Globus pallidus (tissue), 1 donor: ENCODE data around the gene AGBL1.
"Not testable (repeated sequence)": the region's sequence is repeated elsewhere in the genome, so short reads cannot be mapped to it uniquely, and the experiment has no call there.

Experiments
- DNase-seq: peaks from one replicate; pipeline ENCODE4 v3.0.0-alpha.2; 2015; ENCODE audit warnings: low spot score

Gene AGBL1

DNA sequence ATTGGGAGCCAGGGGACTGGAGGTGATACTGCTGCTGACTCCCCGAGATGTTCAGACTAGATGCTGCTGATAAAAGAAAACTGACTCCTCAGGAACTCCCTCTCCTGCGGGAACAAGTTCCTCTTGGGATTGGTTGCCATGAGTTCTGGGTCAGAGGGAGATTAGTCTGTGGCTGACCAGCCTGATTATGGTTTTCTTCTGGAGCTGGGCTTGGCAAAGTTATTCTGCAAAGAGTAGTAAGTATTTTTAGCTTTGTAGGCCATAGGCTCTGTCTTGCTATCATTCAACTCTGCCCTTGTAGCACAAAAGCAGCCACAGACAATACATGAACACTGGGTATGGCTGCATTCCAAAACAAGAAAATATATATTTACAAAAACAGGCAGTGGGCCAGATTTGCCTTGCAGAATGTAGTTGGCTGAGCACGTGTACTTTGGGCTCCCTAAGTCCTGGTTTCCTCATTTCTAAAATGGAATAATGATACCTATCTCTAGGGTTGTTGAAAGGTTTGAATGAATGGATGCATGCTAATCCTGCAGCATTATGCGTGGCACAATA, 796.8 kb downstream of the AGBL1 start:
- no peak for DNase-seq

DNA sequence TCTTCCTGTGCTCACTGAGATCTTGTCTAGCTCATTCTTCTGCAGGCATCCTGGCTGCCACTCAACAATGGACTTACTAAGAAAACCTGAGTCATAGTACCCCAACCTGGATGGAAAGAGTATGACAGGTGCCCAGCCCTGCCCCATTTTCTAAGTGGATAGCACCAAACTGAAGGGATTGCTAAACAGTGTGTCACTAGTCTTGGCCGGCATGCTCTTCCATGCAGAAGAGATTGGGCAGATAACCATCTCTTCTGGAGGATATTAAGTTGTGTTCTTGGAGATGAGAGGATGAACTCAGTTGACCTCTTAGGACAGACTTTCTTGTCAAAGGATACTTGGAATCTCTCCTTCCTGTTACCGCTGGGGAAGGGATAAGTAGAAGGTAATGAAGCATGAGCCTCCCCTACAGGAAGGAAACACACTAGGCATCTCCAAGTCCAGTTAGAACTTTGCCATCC, 797.5 kb downstream of the AGBL1 start:
- no peak for DNase-seq

DNA sequence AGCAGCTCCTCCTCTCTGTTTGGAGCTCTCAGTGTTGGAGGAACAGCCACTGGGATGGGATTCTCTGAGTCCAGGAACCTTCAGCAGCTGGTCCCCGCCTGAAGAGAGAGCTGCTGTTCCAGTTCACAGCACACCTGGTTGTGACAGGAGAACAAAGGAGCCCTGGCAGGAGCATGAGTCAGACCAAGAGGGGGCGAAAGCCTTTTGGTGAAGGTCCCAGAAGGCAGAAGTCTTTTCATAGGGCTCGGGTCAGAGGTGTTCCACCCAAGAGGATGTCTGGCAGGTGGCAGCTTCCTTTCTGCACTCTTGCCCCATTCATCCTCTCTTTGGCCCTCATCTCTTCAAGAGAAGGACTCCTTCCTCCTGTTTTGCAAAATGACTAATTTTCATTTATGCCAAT, 799.2 kb downstream of the AGBL1 start:
- DNase-seq: not testable (repeated sequence)

DNA sequence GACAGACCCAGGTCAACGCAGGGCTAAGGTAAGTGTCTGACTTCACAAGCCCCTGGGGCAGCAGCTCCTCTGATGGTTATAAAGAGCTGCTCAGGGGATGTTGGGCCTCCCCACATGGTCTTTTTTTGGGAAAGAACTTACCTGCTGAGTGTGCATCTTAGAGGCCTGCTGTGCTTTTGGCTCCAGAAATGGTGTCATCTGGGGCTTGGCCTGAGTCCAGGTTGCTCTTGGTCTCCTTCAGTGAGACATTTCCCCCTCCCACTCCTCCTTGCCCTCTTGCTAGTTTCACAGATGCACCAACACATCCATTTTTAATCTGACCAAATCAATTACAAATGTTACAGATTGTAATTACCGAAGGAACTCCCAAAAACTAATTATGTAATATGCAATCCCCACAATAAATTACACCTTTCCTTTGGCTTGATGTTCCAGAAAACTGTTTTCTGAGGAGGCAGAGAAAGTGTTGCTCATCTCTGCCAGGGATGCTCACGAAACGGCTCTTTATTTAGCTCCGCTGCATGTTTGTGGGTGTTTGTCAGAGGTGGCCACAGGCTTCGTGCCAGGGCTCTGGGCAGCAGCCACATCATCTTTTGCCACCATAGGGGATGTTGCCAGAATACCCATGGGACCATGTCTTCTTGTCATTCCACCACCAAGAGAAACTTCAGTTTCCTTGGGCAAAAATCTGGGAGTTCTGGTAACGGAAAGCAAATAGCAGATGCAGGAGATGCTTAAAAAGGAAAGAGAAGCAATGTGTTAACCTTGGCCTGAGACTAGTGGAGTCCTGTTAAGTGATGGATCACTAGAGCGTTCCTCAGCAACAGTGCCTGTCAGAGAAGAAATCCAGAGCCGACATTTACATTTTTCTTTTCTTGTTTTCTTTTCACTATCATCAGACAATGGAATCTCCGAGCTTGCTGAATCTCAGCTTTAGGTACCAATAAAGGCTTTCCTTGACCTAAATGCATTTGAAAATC, 799.9 kb downstream of the AGBL1 start:
- DNase-seq: no peak

DNA sequence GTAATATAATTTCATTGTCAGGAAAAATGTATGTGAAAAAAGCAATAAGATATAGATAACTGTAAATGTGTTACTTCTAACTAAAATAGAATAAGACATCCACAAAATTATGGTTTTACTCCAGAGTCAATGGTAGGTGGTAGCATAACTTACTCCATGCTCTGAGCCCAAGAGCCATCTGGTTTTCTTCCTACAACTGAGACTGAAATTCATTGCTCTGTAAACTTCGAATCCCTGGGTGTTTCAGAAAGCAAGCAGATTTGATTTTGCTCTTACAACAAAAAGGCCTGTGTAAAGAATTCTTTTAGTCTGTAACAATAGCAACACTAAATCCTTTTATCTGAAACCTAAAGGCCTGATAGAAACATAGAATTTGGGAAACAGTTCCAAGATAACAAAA, 805.9 kb downstream of the AGBL1 start:
- no peak for DNase-seq

DNA sequence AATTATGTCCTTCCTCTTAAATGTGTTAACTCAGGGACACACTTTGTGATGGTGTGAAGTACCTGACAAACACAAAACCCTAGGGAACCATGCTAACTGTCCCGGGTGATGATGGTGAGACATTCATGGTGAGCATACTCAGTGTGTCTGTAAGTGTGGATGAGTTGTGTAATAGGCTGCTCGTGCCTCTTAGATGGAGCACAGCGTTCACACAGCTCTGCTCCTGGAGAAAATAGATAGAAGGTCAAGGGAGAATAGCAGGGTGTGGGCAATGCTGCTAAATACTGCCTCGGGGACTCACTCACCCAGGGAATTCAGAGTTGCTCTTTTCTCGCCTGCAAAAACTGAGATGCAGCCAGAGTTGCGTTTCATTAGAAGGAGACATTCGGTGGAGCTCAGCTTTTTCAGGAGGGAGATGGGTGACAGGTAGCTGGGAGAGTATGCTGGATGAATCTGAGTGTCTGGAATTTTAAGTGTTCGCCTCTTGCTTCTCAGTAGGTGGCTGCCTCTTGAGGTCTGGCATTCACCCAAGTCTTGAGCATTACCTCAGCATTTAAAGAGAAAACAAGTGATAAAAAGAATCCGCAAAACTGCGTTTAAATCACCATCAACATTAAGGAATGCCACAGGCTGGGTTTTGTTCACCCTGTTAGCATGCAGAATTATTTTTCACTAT, 813.2 kb downstream of the AGBL1 start:
- DNase-seq: no peak

DNA sequence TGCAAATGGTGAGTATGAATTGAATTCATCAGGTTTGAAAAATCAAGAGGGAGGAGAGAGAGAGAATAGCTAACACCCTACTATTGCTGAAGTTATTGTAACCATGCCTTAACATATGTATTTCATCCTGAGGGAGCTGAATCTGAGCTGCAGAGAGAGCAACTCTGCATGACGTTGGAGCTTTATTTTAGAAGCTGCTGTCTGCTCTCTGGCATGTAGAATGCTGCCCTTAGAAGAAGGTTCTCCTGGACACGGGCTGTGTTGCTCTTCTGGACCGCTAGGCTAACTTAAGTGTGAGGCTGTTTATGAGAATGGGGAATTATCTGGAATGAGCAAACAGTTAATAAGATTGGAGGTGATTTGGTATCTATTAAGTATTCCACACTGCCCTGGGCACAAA, 814.6 kb downstream of the AGBL1 start:
- DNase-seq: no peak

DNA sequence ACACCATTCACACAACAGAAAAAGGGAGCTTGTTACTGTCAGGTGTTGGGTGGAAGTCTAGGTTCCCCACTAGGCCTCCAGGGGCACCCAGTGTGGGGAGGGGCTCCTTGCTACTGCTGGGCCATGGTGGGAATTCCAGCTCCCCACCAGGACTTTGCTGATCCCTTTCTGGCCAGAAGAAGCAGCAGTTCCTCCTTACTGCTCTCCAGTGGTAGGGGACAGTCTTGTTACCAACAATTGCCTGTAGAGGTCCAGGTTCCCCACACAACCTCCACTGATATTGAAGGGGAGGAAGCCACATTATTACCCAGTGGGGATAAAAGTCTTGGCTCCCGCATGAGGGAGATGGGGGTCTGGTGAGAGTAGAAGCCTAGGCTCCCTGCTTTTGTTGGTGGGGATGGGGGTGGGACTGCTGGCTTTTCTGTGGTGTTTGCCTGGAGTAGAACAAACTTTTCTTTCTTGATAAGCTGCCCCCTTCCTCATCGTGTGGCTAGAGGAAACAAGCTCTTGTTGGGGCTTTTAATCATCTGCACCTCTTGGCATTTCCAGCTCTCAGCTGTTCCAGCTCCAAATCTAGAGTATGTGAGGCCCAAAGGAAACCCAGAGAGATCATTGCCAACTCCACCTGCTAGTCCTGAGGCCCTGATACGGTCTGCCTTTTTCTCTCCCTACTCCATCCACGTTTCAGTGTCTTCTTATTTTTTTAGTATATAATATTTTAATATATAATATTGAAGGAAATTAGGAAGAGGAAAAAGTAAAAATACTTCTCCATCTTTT, 824.2 kb downstream of the AGBL1 start:
- no peak for DNase-seq

DNA sequence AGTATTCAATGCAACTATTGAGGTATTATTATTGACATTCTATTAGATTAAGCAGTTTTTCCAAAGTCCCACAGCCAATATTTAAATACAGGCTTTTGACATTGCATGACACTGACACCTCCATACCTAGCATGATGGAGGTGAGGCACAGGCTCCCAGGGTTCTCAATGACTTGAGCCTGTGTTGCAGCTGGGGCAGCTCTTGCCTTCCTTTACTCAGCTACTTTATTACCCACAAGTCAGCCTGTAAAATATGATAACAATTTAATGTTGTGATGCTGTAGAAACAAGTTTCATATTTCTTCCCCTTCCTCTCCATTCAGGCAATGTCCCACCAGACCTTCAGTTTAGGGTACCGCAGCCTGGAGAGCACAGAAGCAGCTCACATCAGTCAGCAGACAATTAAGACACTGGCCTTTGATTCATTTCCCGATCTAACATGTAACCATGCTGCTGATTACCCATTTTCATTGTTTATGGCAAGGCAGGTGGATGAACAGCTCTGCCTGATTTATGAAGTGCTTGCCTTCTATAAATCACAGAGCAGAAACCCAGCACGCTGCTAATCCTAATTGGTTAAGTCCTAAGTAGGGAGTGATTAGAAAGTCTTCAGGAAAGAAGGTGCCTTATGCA, 826.1 kb downstream of the AGBL1 start:
- DNase-seq: no peak

DNA sequence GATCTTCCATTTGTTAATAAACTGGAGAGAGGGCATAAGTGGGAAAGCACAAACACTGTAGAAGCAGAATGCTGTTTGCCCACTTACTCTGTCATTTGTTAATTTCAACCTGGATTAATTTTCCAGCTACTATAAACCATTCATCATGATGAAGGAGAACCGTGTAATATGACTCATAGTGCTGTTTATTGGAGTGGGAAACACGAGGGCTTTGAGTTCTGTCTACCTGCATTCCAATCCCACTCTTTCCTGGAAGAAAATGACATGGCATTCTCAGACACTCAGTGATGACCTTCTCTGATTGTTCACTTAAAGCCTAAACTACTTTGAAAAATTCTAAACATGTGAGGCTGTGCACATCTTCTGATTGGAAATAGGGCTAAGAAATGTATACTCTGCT, 826.7 kb downstream of the AGBL1 start:
- no peak for DNase-seq

DNA sequence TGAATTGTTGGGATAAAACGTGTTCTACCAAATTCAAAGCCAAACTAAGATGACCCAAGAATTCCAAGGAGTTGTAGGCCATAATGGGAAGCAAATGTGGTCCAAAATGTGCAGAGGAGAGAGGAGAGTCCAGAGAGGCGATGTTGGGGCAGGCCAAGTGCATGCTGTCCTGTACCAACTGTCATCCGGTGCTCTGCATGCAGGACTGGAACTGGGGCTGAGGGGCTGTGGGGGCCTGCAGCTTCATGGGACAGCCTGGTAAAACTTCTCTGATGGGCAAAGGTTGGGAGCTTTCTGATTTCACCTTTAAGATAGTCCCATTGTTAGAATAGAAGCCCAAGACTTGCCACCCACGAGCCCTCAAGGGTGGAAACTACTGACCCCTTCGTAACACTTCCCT, 831.4 kb downstream of the AGBL1 start:
- no peak for DNase-seq

DNA sequence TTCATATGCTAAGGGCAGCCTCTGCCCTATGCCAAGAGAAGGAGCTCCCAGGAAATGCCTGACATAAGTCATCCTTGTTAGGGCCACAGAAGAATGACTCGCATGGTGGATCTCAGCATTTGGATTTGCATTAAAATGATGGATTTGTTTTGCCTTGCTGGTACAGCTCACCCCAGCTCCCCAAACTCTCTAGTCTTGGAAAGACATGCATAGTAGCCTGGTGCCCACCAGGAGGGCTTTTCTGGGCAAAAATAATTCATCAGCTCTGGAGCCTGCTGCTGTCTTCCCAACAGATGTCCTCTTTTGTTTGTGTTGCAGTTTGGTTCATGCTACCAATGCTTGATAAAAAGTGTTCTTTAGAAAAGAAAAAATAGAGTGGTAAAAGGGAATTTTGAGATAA, 833.0 kb downstream of the AGBL1 start:
- no peak for DNase-seq

DNA sequence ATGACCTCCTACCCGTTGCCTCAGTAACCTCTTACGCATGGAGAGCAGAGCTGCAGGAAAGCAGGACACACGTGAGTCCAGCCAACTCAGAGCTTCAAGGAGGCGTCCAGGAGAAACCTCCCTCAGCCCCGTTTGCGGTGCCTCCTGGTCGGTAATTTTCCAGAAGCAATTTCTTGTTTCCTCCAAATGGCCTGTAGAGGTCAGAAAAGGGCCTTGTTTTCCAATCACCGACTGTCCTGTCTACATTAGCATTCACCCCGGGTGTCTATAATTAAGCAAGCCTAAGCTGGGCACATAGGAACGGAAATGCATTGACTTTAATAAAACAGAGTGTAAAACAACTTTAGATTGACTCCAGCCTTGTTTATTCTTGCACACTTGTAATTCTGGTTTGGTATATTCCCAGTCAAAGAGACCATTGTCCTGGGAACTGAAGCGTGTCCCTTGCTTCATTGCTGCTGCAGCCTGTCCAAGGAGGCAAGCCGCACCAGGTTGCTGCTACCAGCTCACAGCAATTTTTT, 836.2 kb downstream of the AGBL1 start:
- peak; percentile 93 for DNase-seq

DNA sequence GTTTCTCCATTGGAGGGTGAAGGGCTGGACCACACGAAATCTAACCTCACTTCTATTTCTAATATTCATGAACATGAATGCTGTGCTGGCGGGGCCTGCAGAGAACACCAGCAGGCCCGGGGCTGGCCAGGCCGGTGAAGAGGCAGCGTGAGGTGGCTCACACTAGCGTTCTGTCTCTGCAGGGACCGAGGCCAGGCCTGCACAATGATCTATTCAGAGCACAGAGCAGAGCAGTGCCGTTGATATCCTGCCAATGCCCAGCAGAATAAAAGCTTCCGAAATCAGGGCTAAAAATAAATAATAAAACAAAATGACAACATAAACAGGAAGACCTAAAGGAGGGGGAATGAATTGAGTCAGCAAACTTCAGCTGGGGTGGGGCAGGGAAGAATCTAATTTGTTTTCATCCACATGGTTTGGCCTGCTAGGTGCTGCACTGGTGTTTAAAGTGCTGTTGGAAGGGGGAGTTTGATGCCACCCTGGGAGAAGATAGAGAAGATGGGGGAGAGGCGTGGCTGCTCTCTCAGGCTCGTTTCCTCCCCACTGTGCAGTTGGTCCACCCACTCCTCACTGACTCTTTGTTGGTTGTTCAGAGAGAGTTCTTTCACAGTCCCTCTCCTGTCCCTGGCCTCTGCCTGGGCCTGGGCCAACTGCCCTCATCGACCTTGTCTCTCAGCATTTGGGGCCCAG, 837.1 kb downstream of the AGBL1 start:
- DNase-seq: peak; percentile 98

DNA sequence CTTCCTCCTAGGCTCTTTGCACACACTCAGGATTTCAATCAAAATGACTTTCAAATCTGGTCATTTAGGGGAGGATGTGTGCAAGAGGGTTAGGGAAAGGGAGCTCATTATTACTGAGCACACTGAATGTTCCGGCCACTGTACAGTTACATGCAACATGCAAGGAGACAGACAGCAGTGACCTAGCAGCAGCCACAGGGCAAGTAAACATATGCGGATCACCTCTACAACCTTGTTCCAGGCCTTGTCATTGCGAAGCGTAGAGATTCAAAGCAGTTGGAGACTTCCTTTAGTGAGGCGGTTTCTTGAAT, 837.6 kb downstream of the AGBL1 start:
- DNase-seq: no peak

DNA sequence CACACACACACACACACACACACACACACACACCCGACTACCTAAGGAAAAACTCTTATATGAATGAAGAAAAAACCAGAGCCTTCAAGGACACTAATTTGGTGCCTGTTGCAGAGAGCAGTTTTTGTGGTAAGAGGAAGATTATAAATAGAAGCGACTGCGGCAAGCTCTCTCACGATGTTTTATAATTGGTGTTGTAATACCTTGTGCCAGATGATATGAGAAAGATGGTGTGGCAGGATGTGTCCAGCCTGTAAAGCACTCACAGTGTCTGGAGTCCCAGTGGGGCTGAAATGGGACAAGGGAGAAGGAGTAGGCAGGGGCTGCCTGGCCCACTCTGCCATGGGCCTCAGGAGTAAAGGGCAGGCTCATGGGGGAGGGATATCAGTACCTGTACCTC, 839.9 kb downstream of the AGBL1 start:
- DNase-seq: no peak

DNA sequence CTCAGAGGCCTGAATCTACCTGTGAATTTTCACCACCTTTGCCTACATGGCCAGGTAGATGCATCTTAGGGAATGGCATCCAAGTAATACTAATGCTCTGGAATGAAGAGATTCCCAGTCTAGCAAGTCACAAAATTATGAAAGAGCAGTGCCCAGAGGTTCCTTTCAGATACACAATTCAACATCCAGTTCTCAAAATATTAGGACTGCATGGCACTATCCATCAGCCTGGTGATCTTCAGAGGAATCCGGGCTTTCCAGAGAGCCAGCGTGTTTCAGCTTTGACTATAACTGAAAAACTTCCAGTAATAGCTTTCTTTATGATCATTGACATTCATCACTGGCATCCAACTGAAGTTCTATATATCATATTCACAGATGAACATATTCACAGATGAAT, 849.8 kb downstream of the AGBL1 start:
- DNase-seq: no peak

DNA sequence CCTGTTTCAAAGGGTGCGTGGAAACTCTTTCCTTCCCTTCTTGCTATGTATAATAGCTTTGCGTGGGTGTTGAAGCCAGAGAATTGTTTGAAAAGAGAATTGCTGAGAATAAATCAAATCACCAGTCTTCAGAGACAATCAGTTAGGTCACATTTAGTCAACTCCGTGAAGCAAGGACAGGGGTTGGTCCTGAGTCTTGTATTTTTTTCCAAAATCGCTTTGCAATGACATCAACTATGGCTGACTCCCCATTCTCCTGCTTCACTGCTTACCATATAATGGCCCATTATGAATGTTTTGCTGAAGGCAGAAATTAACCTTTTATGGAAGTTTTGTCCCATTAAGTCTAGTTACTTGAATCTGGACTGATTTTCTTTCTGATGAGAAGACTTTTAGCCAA, 852.8 kb downstream of the AGBL1 start:
- no peak for DNase-seq

DNA sequence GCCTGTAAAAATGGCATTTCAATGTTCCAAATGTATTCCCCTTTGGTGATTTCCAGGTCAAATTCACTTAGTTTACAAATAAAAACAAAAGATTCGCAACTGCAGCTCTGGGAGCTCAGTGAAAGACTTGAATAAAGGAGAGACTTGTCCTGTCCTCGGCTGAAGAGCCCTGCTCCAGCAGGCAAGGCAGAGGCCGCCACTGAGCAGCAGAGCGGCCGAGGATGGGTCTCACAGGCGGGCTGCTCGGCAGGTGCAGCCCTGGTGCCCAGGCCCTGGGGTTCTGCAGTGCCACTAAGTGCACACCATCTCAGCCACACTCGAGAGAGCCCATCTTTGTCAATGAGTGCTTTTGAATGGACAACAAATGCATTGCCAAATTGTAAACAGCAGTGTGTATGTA, 856.2 kb downstream of the AGBL1 start:
- DNase-seq: peak; percentile 55

DNA sequence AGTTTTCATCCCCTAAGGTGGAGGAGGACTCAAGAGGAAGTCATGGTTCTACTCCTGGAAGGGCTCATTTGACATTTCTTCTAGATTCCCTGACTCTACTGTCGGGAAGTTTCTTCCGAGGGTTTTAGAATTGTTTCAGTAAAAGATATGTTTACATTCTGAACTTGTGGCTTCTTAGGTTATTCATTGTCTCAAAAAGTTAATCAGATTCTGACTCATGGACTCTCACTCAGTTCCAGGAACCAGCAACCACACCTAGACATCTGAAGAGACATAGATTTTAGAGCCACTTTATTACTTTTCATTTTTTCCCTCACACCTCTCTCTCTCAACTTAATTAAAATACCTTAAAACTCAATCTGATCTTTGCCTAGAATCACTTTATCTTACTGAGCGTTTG, 862.6 kb downstream of the AGBL1 start:
- no peak for DNase-seq

DNA sequence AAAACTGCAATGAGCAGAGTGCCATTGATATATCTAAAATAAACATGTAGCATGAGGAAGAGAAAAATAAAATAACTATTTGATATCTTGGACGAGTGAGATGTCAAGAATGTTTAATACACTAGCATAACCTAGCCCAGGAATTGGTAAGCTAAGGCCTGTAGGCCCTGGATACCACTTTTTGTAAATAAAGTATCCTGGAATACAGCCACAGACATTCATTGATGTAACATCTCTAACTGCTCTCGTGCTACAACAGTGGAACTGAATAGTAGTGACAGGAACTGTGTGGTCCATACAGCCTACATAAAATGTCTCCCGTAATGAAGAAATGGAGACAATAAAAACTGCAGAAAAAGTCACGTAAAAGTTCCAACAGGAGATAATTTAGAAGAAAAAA, 869.0 kb downstream of the AGBL1 start:
- DNase-seq: no peak
